Activated T-helper 17 cell treated with anti-CD3 and anti-CD28 coated beads, Interleukin-2, amount 50 U/mL, for 72 hours (primary cell): ENCODE results near the gene NAPSA. TPM values are rescaled to one million over a fixed set of nuclear protein-coding genes. Genes with fewer than 3 reads are reported as not detected.

Experiments used
- ATAC-seq: fragments of 150-1000 bp; cut with Tn5 transposase; replicated peaks from 2 replicates; pipeline ENCODE4 v1.10.0; 2021; ENCODE audit warnings: mild to moderate bottlenecking, moderate library complexity
- H3K27ac Mint-ChIP-seq: one replicate; pipeline ENCODE4 v1.8.0; 2022; ENCODE audit warnings: mixed read lengths
- H3K27me3 Mint-ChIP-seq: one replicate; pipeline ENCODE4 v1.8.0; 2022; ENCODE audit warnings: mixed read lengths
- H3K36me3 Mint-ChIP-seq: one replicate; pipeline ENCODE4 v1.8.0; 2022; ENCODE audit warnings: low read depth, mild to moderate bottlenecking, mixed read lengths
- H3K4me1 Mint-ChIP-seq: one replicate; pipeline ENCODE4 v1.8.0; 2022; ENCODE audit warnings: mixed read lengths
- H3K4me3 Mint-ChIP-seq: one replicate; pipeline ENCODE4 v1.8.0; 2022; ENCODE audit warnings: mild to moderate bottlenecking, mixed read lengths
- H3K9me3 Mint-ChIP-seq: one replicate; pipeline ENCODE4 v1.8.0; 2022; ENCODE audit warnings: mixed read lengths
- total RNA-seq, 2 donors: library from RNA; stranded (reverse); gene quantifications; one replicate each; pipeline ENCODE4 v1.2.3, GENCODE V29; 2022

Gene NAPSA
- total RNA-seq, 2 donors from 2014 or later: 54.6 to 86.0 TPM

DNA sequence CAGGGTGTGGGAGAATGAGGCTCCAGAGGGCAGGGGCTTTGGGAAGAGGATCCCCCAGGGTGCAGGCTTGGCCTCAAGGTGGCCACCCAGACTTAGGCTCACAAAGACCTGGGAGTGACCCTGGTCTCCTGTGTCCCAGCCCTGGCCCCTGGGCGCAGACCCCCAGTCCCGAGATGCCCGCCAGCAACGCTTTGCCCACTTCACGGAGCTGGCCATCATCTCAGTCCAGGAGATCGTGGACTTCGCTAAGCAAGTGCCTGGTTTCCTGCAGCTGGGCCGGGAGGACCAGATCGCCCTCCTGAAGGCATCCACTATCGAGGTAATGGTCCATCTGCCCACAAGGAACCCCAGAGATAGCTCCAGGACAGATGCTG, 13.4 kb upstream of the NAPSA start:
- peaks cover 68% of the 10 kb centered on the region for H3K36me3 Mint-ChIP-seq
- H3K27ac Mint-ChIP-seq: no peak overlapping the region
- no peak overlapping the region for H3K4me3 Mint-ChIP-seq
- H3K4me1 Mint-ChIP-seq: peaks cover 19% of the 10 kb centered on the region
- H3K27me3 Mint-ChIP-seq: no peaks in the 10 kb centered on the region
- no peak for ATAC-seq
- no peaks in the 10 kb centered on the region for H3K9me3 Mint-ChIP-seq

DNA sequence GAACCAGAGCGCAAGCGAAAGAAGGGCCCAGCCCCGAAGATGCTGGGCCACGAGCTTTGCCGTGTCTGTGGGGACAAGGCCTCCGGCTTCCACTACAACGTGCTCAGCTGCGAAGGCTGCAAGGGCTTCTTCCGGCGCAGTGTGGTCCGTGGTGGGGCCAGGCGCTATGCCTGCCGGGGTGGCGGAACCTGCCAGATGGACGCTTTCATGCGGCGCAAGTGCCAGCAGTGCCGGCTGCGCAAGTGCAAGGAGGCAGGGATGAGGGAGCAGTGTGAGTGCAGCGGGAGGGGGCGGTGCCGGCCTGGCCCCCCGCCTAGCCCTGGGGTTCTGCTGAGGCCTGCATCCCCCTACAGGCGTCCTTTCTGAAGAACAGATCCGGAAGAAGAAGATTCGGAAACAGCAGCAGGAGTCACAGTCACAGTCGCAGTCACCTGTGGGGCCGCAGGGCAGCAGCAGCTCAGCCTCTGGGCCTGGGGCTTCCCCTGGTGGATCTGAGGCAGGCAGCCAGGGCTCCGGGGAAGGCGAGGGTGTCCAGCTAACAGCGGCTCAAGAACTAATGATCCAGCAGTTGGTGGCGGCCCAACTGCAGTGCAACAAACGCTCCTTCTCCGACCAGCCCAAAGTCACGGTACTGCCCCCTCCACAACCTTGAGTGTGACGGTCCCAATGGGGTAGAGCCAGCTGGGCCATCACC, 12.9 kb upstream of the NAPSA start:
- Mint-ChIP-seq H3K36me3 (peaks cover 62% of the 10 kb centered on the region), H3K4me3 (peak overlapping the region; percentile 92), H3K27me3 (no peaks in the 10 kb centered on the region), H3K4me1 (peaks cover 14% of the 10 kb centered on the region), H3K27ac (peak overlapping the region; percentile 8), H3K9me3 (no peaks in the 10 kb centered on the region)
- ATAC-seq: no peak

DNA sequence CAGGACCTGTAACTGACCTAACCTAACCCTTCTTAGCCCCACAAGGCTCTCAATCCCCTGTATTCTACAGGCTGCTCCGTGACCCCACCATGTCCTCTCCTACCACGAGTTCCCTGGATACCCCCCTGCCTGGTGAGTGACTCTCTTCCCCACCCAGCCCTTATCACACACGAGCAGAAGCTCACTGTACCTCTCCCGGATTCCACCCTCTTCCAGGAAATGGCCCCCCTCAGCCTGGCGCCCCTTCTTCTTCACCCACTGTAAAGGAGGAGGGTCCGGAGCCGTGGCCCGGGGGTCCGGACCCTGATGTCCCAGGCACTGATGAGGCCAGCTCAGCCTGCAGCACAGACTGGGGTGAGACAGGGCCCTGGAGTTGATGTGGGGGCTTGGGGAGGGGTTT, 12.1 kb upstream of the NAPSA start:
- H3K4me3 Mint-ChIP-seq: peak overlapping the region; percentile 92

DNA sequence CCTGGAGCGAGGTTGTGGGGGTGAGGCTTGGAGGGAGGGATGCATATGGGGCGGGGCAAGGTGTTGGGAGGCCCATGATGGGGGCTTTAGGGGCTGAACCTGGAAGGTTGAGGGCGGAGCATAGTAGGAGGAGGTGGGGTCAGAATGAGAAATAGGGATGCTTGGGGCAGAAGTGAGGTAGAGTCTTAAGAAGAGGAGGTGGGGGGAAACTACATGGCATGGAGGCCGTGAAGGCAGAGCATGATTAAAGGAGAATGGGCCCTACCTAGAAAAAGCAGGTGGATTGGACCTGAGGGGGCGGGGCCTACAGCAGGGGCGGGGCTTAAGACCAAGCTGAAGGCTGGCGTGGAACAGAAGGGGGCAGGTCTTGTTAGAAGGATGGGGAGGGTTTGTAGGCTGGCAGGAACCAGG, 11.6 kb upstream of the NAPSA start:
- Mint-ChIP-seq H3K4me3 (peak overlapping the region; percentile 92), H3K27me3 (no peaks in the 10 kb centered on the region), H3K36me3 (peaks cover 56% of the 10 kb centered on the region), H3K9me3 (no peaks in the 10 kb centered on the region), H3K4me1 (peaks cover 11% of the 10 kb centered on the region), H3K27ac (peak overlapping the region; percentile 96)
- peak; percentile 9 for ATAC-seq

More for the DNA sequence above, 12.1 kb upstream of the NAPSA start:
- ATAC-seq: no peak
- Mint-ChIP-seq H3K36me3 (peaks cover 56% of the 10 kb centered on the region), H3K27me3 (no peaks in the 10 kb centered on the region), H3K4me1 (peaks cover 11% of the 10 kb centered on the region), H3K27ac (peak overlapping the region; percentile 8), H3K9me3 (no peaks in the 10 kb centered on the region)

DNA sequence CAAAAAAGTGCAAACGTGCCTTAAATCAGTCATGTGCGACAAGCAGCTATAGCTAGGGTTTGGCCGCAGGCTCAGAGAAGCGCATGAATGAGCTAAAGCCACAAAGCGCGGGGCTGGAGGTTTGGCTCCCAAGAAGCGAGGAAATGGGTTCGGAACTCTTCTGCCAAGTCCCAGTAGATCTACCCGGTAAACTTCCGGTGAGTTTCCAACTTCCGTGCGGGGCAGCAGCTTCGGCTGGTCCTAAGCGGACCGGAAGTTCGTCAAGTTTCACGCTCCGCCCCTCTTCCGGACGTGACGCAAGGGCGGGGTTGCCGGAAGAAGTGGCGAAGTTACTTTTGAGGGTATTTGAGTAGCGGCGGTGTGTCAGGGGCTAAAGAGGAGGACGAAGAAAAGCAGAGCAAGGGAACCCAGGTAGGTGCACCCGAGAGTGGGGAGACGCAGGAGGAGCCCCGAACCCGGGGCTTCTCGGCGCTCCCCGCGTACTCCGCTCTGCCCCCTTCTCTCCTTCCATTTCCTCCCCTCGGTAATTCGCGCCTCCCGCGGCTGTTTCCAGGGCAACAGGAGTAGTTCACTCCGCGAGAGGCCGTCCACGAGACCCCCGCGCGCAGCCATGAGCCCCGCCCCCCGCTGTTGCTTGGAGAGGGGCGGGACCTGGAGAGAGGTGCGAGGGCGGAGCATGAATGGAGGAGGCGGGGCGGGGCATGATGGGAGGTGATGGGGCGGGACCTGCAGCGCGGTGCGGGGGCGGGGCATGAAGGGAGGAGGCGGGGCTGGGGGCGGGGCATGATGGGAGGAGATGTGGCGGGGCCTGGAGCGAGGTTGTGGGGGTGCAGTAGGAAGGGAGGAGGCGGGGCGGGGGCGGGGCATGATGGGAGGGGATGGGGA, 11.0 kb upstream of the NAPSA start, which contains the start of gene NR1H2:
TSS of gene NR1H2 (plus strand) at position 292 of the 885 bp plus-strand sequence. CDS start 1,149 bp downstream, outside the sequence.
- H3K4me3 Mint-ChIP-seq: peak within 1 kb of the TSS; percentile 92
- no peaks in the 10 kb centered on the region for H3K27me3 Mint-ChIP-seq
- H3K9me3 Mint-ChIP-seq: no peaks in the 10 kb centered on the region
- H3K4me1 Mint-ChIP-seq: peaks cover 11% of the 10 kb centered on the region
- H3K36me3 Mint-ChIP-seq: peaks cover 54% of the 10 kb centered on the region
- H3K27ac Mint-ChIP-seq: peak within 1 kb of the TSS; percentile 96
- peak; percentile 97 for ATAC-seq

DNA sequence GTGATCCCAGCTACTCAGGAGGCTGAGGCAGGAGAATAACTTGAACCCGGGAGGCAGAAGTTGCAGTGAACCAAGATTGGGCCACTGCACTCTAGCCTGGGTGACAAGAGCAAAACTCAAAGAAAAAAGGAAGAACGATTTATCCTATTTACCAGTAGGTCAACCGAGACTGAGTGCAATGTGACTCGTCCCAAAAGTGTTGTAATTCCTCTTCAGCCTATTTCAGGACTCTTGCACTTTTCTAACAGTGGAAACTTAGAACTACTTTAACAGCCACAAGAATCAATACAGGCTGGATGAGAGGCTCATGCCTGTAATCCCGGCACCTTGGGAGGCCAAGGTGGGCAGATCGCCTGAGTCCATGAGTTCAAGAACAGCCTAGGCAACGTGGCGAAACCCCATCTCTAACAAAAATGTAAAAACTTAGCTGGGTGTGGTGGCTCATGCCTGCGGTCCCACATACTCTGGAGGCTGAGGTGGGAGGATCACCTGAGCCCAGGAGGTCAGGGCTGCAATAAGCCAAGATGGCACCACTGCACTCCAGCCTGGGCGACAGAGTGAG, 6.6 kb upstream of the NAPSA start:
- H3K9me3 Mint-ChIP-seq: no peaks in the 10 kb centered on the region
- no peaks in the 10 kb centered on the region for H3K27me3 Mint-ChIP-seq
- peaks cover 16% of the 10 kb centered on the region for H3K4me1 Mint-ChIP-seq
- no peak for ATAC-seq
- no peak overlapping the region for H3K4me3 Mint-ChIP-seq
- H3K36me3 Mint-ChIP-seq: peaks cover 10% of the 10 kb centered on the region
- no peak overlapping the region for H3K27ac Mint-ChIP-seq

DNA sequence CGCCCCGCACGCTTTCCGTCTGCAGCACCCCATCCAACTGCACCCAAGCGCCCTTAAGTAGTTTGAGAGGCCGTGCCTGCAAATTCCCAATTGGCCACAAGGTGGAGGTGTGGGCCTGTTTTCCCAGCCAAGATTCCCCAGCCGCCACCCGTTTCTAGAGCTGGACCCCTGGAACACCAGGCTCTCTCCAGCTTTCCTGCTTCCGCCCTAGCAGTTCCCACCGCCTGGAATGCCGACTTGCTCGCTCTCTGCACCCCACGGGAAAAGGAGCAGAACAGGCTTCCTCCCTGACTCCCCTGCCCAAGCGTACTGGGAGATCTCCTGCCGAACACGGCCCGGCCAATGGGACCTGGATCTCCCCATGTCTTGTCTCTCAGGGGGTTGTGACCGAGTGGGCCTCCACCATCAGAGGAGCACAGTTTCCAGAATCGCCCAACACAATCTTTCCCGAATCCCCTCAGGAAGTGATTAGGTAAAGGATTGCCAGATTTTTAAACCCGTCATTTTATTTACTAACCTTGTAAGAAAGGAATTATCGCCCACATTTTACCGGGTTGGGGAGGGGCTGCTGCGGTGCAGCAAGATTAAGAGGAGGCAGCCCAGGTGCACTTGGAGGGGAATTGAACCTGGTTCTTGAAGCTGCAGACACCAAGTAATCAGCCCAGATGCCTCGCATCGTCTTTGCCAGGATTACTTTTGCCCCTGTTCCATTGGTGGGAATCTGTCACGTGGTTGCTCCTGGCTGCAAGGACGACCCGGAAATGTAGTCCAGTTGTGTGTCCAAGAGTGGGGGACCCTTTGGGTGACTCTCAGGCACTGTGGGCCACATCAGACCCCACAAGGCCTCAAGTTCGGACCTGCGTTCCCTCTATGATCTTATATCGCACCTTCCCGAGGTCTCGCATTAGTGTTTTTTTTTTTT, 3.5 kb upstream of the NAPSA start:
- Mint-ChIP-seq H3K36me3 (no peaks in the 10 kb centered on the region), H3K27ac (peak overlapping the region; percentile 92), H3K27me3 (no peaks in the 10 kb centered on the region), H3K4me3 (peak overlapping the region; percentile 96), H3K9me3 (no peaks in the 10 kb centered on the region), H3K4me1 (peaks cover 17% of the 10 kb centered on the region)
- ATAC-seq: peak; percentile 72

DNA sequence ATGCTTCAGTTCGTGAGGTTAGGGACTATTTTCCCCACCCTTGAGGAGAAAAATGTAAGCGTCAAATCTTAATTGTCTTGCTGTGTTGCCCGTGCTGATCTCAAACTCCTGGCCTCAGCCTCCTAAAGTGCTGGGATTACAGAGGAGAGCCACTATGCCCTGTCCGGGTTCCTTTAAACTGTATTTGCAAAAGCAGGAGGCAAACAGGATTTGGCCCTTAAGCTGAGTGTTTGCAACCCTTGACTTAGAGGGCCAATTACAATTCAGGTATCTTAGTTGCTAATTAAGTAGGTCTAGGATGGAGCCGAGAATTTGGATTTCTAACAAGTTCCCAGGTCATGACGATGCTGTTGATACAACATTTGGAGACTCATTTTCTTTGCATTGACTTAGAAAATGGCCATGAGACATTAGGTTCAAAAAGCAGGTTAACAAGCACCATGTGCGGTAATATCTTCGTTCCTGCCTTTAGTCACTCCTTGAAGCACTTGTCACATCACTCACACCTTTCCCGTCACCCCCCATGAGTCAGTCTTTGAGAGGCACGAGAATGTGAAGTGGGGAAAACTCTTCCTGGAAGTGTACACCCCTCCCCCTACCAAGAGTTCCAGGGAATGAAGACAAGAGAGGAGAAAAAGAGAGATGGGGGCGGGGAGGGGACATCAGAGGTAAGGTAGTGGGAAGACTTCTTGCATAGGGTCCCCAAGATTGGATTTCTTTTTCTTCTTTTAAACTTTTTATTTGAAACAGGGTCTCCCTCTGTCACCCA, 2.6 kb downstream of the NAPSA start:
- peak; percentile 68 for ATAC-seq
- Mint-ChIP-seq H3K4me1 (peaks cover 63% of the 10 kb centered on the region), H3K4me3 (peak overlapping the region; percentile 72), H3K36me3 (peaks cover 54% of the 10 kb centered on the region), H3K27ac (peak overlapping the region; percentile 91), H3K27me3 (no peaks in the 10 kb centered on the region), H3K9me3 (no peaks in the 10 kb centered on the region)

DNA sequence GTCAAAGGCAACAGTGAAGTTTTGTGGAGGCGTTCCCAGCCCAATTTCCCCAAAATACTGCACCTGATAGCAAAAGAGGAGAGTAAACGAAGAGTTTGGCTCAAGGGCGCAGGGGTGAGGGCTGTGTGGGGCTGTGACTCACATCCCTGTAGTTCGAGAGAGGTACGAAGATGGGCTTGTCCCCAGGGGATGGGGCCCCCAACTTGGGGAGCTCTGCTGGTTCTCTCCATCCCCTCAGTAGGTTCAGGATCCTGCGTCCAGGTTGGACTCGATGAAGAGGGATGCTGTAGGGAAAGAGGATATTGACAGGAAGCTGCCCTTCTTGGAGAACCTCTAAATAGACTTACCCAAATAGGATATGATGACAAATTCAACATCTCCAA, 3.4 kb downstream of the NAPSA start:
- Mint-ChIP-seq H3K27me3 (no peaks in the 10 kb centered on the region), H3K36me3 (peaks cover 54% of the 10 kb centered on the region), H3K9me3 (no peaks in the 10 kb centered on the region), H3K4me3 (peak overlapping the region; percentile 72), H3K4me1 (peaks cover 60% of the 10 kb centered on the region), H3K27ac (peak overlapping the region; percentile 91)
- ATAC-seq: no peak

DNA sequence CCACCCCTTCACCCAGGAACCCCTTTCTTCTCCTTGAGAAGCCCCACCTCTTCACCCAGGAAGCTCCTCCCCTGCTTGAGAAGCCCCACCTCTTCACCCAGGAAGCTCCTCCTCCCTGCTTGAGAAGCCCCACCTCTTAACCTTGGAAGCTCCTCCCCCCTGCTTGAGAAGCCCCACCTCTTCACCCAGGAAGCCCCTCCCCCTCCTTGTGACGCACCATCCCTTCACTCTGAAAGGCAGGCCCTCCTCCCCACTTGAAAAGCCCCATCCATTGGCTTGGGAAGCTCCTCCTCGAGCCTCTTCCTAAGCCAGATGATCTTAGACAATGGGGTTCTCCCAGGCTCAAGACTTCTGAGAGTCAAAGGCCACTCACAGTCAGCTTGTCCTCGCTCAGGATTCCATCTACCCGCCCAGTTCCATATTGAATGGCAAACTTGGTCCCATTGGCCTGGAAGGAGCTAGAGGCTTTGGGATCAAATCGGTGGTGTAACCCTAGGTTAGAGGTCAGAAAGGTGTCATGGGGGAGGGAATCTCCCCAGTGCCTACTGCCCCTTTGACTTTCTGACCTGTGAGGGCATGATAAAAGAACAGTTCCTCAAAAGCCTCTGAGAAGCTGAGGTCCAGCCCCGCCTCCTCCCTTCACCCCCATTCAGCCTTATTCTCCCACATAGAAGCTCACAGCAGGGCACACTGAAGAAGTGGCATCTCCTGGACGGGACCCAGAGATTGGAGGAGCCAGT, 4.0 kb downstream of the NAPSA start:
- Mint-ChIP-seq H3K9me3 (no peaks in the 10 kb centered on the region), H3K36me3 (peaks cover 54% of the 10 kb centered on the region), H3K27me3 (no peaks in the 10 kb centered on the region), H3K4me3 (peak overlapping the region; percentile 72), H3K27ac (peak overlapping the region; percentile 91), H3K4me1 (peaks cover 63% of the 10 kb centered on the region)
- no peak for ATAC-seq

DNA sequence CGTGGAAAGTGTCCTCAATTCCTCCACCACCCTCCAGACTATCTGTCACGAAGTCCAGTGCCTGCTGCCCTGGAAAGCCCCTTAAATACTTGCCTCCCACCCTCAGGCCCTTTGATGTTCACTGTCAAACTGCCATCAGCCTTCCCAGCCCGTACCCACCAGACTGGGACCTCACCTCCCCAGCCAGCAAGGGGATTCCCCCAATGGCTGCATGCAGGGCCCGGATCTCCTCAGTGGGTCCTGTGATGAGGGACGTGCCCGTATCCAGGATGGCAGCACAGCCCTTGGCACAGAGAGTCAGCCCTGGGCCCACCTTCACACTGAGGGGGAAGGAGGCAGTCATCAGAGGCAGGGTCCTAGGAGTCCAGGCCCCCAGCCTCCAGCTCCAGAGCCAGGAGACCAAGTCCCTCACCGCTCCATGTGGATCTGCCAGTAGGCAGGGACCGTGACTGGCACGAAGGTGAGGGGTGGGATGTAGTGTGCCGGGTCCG, 6.1 kb downstream of the NAPSA start:
- Mint-ChIP-seq H3K36me3 (peaks cover 54% of the 10 kb centered on the region), H3K4me3 (peak overlapping the region; percentile 72), H3K4me1 (peaks cover 51% of the 10 kb centered on the region)

DNA sequence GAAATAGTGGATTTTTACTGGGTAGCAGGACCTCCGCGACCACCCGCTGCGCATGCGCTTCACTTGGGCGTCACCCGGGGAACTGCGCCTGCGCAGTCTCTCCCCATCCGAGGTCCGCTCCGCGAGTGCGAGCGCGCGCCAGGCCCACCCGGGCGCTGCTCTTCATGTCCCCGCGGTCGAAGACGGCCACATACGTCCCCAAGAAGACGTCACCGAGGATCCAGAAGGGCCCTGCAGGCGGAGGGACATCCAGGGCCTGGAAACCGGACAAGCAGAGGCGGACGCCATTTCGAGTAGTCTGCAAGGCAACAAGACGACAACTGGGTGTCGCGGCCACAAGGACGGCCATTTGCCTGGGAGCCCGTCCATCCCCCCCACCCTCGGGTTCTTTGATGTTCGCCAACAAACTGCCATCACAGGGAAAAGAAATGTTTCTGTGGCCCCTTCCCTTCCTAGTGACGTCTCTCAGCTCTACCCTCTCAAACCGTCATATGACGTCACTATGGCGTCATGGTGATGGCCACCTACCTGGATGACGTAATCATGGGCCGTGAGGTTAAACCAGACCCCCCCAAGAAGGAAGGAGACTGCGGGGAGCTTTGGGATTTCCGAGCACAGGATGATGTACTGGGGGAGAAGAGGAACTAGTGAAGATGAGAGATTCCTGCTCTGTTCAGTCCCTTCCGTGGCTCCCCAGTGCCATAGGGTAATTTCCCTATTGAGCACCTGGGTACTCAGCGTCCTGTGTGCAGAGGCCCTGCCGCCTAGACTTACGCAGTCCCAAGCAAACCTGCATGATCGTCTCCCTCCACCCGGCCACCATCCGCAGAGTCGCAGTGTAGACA, 6.7 kb downstream of the NAPSA start:
- Mint-ChIP-seq H3K27ac (peak overlapping the region; percentile 67), H3K4me3 (peak overlapping the region; percentile 72), H3K36me3 (peaks cover 54% of the 10 kb centered on the region), H3K27me3 (no peaks in the 10 kb centered on the region), H3K4me1 (peaks cover 50% of the 10 kb centered on the region), H3K9me3 (no peaks in the 10 kb centered on the region)
- ATAC-seq: no peak

More for the DNA sequence above, 6.1 kb downstream of the NAPSA start:
- Mint-ChIP-seq H3K27ac (peak overlapping the region; percentile 67), H3K27me3 (no peaks in the 10 kb centered on the region), H3K9me3 (no peaks in the 10 kb centered on the region)
- ATAC-seq: no peak
